GM19468 (cell line): ENCODE data around the gene NME2.

Experiments
- ATAC-seq: cut with Tn5 transposase; IDR thresholded peaks from one replicate; pipeline ENCODE4 v1.9.1; 2021; ENCODE audit warnings: mild to moderate bottlenecking, moderate library complexity, moderate number of reproducible peaks; ENCODE audit not compliant: unreplicated experiment; ENCODE audit errors: extremely low read depth

Gene NME2

DNA sequence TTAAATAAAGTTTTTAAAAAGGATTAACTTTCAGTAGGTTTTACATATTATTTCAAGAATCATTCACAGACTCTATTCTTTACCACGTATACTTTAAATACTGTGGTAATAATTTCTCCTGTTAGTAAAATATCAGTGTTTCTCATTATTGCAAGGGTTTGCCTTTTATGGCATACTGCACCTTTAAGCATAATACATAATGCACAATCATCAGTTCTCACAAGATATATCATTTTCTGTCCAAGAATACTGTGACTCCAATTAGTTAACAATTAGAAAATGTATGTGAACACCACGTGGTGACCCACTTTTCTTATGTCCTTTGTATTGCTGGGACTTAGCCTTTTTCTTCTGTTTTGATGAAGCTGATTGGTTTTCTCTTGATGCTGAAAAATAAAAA, 25.7 kb downstream of the NME2 start:
- ATAC-seq = no peak

DNA sequence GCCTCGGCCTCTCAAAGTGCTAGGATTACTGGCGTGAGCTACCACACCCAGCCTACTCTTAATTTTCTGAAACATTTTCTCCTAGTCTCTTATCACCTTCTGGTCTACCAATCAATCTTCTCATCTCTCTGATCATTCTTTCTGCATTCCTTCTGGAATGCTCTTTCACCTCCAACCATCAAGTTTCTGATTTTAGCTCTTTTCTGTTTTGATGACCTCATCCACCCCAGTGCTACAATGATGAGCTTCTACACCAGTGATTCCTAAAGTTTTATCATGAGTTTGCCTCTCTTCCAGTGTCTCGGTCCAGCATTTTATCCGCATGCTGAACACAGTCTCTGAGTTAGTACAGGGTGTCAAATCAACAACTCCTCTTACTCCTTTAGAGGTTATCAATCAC, 31.5 kb downstream of the NME2 start:
- ATAC-seq = no peak

DNA sequence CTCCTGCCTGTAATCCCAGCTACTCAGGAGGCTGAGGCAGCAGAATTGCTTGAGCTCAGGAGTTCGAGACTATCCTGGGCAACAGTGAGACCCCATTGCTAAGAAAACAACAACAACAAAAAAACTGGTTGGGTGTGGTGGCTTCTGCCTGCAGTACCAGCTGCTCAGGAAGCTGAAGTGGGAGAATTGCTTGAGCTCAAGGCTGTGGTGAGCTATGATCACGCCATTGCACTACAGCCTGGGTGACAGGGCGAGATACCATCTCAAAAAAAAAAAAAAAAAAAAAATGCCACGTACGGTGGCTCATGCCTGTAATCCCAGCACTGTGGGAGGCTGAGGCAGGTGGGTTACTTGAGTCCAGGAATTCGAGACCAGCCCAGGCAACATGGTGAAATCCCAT, 34.1 kb downstream of the NME2 start:
- no peak for ATAC-seq

- no peak for ATAC-seq
Measured at GRCh38 chr17:51200846-51201245, 34.6 kb downstream of the NME2 start.

DNA sequence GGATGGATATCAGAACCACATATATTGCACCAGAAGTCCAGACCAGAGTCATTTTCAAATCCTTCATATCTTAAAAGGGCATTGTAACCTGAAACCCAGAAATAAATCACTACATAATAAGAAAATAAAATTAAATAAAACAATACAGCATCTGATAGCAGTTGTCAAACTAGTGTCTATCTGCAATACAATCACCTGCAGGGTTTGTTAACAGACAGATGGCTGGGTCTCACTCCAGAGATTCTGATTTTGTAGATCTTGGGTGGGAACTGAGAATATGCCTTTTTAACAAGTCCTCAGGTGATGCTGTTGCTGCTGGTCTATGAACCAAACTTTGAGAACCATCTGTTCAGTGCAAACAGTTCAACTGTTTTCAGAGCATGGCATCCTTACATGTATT, 37.6 kb downstream of the NME2 start:
- ATAC-seq = no peak

DNA sequence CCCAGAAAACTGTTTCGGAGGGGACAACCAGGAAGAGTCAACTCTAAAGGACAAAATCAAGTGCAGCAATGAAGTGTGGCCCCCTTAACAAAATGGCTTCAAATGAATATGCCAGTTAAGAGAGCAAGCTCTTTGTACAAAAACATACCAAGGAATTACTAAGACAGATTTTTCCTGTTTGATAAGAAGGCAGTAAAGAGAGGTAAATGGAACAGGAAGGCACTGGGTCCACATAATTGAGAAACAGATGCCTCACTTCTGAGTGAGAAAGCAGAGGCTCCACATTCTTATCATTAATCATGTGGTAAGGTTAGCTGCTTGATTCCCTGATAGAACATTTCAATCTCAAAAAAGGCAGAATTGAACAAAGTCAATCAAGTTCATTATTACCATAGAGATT, 48.7 kb downstream of the NME2 start:
- no peak for ATAC-seq

DNA sequence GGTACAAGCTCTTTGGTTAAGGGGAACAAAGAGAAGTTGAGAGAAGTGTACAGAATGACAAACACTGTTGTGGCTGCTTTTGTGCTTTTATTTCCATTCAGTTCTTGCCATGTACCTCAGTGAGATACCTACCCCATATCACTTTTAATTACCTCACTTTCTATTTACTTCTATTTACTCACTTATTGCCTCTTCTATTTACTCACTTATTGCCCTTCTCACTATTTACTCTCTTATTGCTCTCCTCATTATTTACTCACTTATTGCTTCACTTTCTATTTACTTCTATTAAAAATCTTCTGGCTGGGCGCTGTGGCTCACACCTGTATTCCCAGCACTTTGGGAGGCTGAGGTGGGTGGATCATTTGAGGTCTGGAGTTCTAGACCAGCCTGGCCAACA, 51.7 kb downstream of the NME2 start:
- no peak for ATAC-seq

- no peak for ATAC-seq
Measured at GRCh38 chr17:51221322-51221721, 55.1 kb downstream of the NME2 start.
